K562 (cell line): Measurements from ENCODE around the gene MYO7A. TPM values are rescaled to one million over a fixed set of nuclear protein-coding genes. Genes with fewer than 3 reads are reported as not detected.

ENCODE experiments used
- ATAC-seq: fragments of 200-7000 bp; cut with Tn5 transposase; 3 replicates; pipeline ENCODE4 v1.9.1; 2020; ENCODE audit warnings: moderate library complexity
- BruUV-seq: library from RNA; stranded (reverse); fragments of 400-500 nt; replicated peaks from 2 replicates; lab custom pipeline; 2021; lab: Mats Ljungman, UMichigan
- CTCF ChIA-PET: fragments of 300-600 bp; formaldehyde crosslinking; extraction: SDS; loops from one replicate; lab custom pipeline; 2021; ENCODE audit warnings: low intra/inter-chr PET ratio; lab: Yijun Ruan, JAX
- POLR2A ChIA-PET: fragments of 300-600, 350-650 bp; sonication (Branson Sonifier 250); formaldehyde crosslinking; extraction: SDS; loops from one replicate; lab custom pipeline; 2021; ENCODE audit warnings: antibody characterized with exemption, inconsistent platforms; lab: Yijun Ruan, JAX
- DNase-seq, 4 experiments: peaks; one replicate each; pipeline versions ENCODE4 v3.0.0 to v3.0.0-alpha.2; 2011 to 2018; ENCODE audit warnings: low spot score in 3 of 4, mixed read lengths in 3 of 4; ENCODE audit errors: extremely low read depth in 1 of 4
- FAIRE-seq: peaks from 2 replicates; lab custom pipeline; 2011; peaks lifted over from hg19 to GRCh38; lab: Jason Lieb, UNC
- H2AFZ ChIP-seq: 2 replicates; pipeline ENCODE4 v1.6.0; 2011; ENCODE audit warnings: low read depth, low read length, control low read depth, inconsistent platforms
- H3K27ac ChIP-seq: fragments of 200-600 bp; 3 replicates; pipeline ENCODE4 v1.8.0; 2011; ENCODE audit warnings: low read depth, mild to moderate bottlenecking, control low read depth, inconsistent platforms, low read length, moderate library complexity, mixed read lengths; ENCODE audit errors: extremely low read depth
- H3K27me3 ChIP-seq, 2 experiments: fragments of 300-600 bp in 1 of 2; 2 replicates in 1 of 2; 3 replicates in 1 of 2; pipeline versions ENCODE4 v1.6.0 to v1.8.0; 2011; ENCODE audit warnings: inconsistent platforms in 2 of 2, low read length in 2 of 2, mild to moderate bottlenecking in 1 of 2, mixed read lengths in 1 of 2, moderate library complexity in 1 of 2; ENCODE audit not compliant: control insufficient read depth in 2 of 2, insufficient read depth in 2 of 2
- H3K36me3 ChIP-seq: fragments of 300-600 bp; 3 replicates; pipeline ENCODE4 v1.8.0; 2011; ENCODE audit warnings: mild to moderate bottlenecking, low read length, inconsistent platforms; ENCODE audit not compliant: control insufficient read depth, insufficient read depth
- H3K4me1 ChIP-seq, 2 experiments: fragments of 200-600 bp in 1 of 2; replicated peaks in 1 of 2; 2 replicates in 1 of 2; 3 replicates in 1 of 2; pipeline versions ENCODE4 v1.5.1 to v1.8.0; 2011; ENCODE audit warnings: inconsistent platforms in 2 of 2, low read length in 2 of 2, mild to moderate bottlenecking in 1 of 2, mixed read lengths in 1 of 2, moderate library complexity in 1 of 2; ENCODE audit not compliant: control insufficient read depth in 2 of 2, insufficient read depth in 2 of 2
- H3K4me2 ChIP-seq: 2 replicates; pipeline ENCODE4 v1.6.1; 2011; ENCODE audit warnings: low read length, control low read depth, inconsistent platforms, mixed read lengths; ENCODE audit not compliant: insufficient read depth
- H3K4me3 ChIP-seq: fragments of 200-600 bp; sonication (generic), shearing (Covaris generic); 2 replicates; pipeline ENCODE4 v1.5.1; 2016; ENCODE audit warnings: control low read depth, inconsistent platforms
- H3K79me2 ChIP-seq: fragments of 200-600 bp; 3 replicates; pipeline ENCODE4 v1.8.0; 2011; ENCODE audit warnings: low read length, inconsistent platforms; ENCODE audit not compliant: control insufficient read depth, insufficient read depth
- H3K9ac ChIP-seq, 2 experiments: 2 replicates each; pipeline versions ENCODE4 v1.6.0 to v1.6.1; 2011; ENCODE audit warnings: low read depth in 2 of 2, low read length in 2 of 2, control low read depth in 1 of 2, inconsistent platforms in 1 of 2, mild to moderate bottlenecking in 1 of 2, mixed read lengths in 1 of 2; ENCODE audit not compliant: insufficient read depth in 1 of 2
- H3K9me1 ChIP-seq: one replicate; pipeline ENCODE4 v1.6.0; 2011; ENCODE audit warnings: inconsistent platforms, mild to moderate bottlenecking, low read length, moderate library complexity; ENCODE audit not compliant: control insufficient read depth, insufficient read depth
- H3K9me3 ChIP-seq: replicated peaks from 2 replicates; pipeline ENCODE4 v1.5.1; 2011; ENCODE audit warnings: low read depth, low read length, inconsistent platforms; ENCODE audit not compliant: control insufficient read depth, insufficient read depth
- H4K20me1 ChIP-seq: replicated peaks from 2 replicates; pipeline ENCODE4 v1.6.1; 2011; ENCODE audit warnings: low read length, inconsistent platforms, mixed read lengths; ENCODE audit not compliant: control insufficient read depth, insufficient read depth
- ARID3B ChIP-seq: fragments of 250-450 bp; sonication (Bioruptor Pico); IDR thresholded peaks from 2 replicates; pipeline ENCODE4 v1.4.0; 2020; ENCODE audit warnings: borderline replicate concordance
- E4F1 ChIP-seq: fragments of 250-450 bp; sonication (Bioruptor Pico); IDR thresholded peaks from 2 replicates; pipeline ENCODE4 v1.5.0; 2021; ENCODE audit warnings: mild to moderate bottlenecking, borderline replicate concordance
- MTA3 ChIP-seq: fragments of 450-650 bp; formaldehyde crosslinking; IDR thresholded peaks from 2 replicates; pipeline ENCODE4 v1.6.1; 2017; ENCODE audit warnings: mild to moderate bottlenecking, borderline replicate concordance
- MYNN ChIP-seq, 2 experiments: sonication (generic); formaldehyde crosslinking in 1 of 2; IDR thresholded peaks; 2 replicates each; pipeline versions ENCODE4 v1.5.0 to v1.6.1; 2016 to 2020; ENCODE audit warnings: antibody characterized with exemption in 1 of 2, missing genetic modification reagents in 1 of 2
- NFIX ChIP-seq: fragments of 250-450 bp; sonication (Bioruptor Pico); IDR thresholded peaks from 2 replicates; pipeline ENCODE4 v1.4.0; 2020; ENCODE audit warnings: low read depth, mild to moderate bottlenecking, moderate library complexity
- PHB ChIP-seq: fragments of 250-450 bp; sonication (Bioruptor Pico); IDR thresholded peaks from 2 replicates; pipeline ENCODE4 v1.5.0; 2021
- PHF8 ChIP-seq: fragments of 200-600 bp; sonication (generic); IDR thresholded peaks from 2 replicates; pipeline ENCODE4 v1.6.1; 2012; ENCODE audit warnings: mixed run types, mild to moderate bottlenecking, inconsistent platforms, low read length, moderate library complexity, borderline replicate concordance
- POLR2G ChIP-seq: fragments of 200-400 bp; formaldehyde crosslinking; IDR thresholded peaks from 2 replicates; pipeline ENCODE4 v1.6.1; 2017; ENCODE audit warnings: low read depth, mild to moderate bottlenecking, antibody characterized with exemption, low read length, moderate library complexity
- POLR3G ChIP-seq: IDR thresholded peaks from 2 replicates; pipeline ENCODE4 v1.6.1; 2011; ENCODE audit not compliant: insufficient read length, insufficient replicate concordance; ENCODE audit errors: extremely low read depth
- ZNF311 ChIP-seq: fragments of 250-450 bp; sonication (Bioruptor Pico); IDR thresholded peaks from 2 replicates; pipeline ENCODE4 v1.4.0; 2020; ENCODE audit warnings: mild to moderate bottlenecking, moderate library complexity
- ZNF668 ChIP-seq: fragments of 250-450 bp; sonication (Bioruptor Pico); IDR thresholded peaks from 2 replicates; pipeline ENCODE4 v1.8.0; 2022; ENCODE audit warnings: mild to moderate bottlenecking, inconsistent platforms
- WGBS: fragments of 100-300 bp; shearing (Covaris generic); methylation state at CpG from one replicate; pipeline ENCODE4 v1.1.6; 2016; ENCODE audit warnings: low coverage, mixed read lengths; ENCODE audit not compliant: insufficient coverage; ENCODE audit errors: missing lambda C conversion rate; 5-methylcytosine and 5-hydroxymethylcytosine counted together
- in situ Hi-C: fragments of 300-500 bp; cut with MboI; formaldehyde crosslinking; loops from 4 replicates; pipeline ENCODE4 v1.15.0; 2018; ENCODE audit warnings: inconsistent platforms, mixed read lengths
- intact Hi-C: fragments of 100-400 bp; cut with micrococcal nuclease; formaldehyde crosslinking; loops from 2 replicates; pipeline ENCODE4 v1.14.2; 2022
- polyA plus RNA-seq, 8 experiments: library from polyadenylated mRNA; depleted of rRNA in 4 of 8; stranded (reverse) in 5 of 8; unstranded in 3 of 8; fragments of >200 nt; fragmentation: Nextera tagmentation in 2 of 8; fragmentation: Illumina TruSeq in 1 of 8; extraction: Ambion mirVana in 2 of 8; extraction: Trizol in 1 of 8; gene quantifications; 2 replicates each; pipeline versions ENCODE4 v1.2.1 to v1.2.3, GENCODE V29; 2011 to 2014; ENCODE audit warnings: inconsistent platforms in 1 of 8, missing spikeins in 1 of 8
- total RNA-seq, 7 experiments: library from RNA; depleted of rRNA in 6 of 7; stranded (reverse); fragments of >200 nt in 6 of 7; fragmentation: Illumina TruSeq in 2 of 7; extraction: Trizol in 2 of 7; gene quantifications; 2 replicates each; pipeline versions ENCODE4 v1.2.1 to v1.2.3, GENCODE V29; 2011 to 2021; ENCODE audit warnings: low replicate concordance in 1 of 7

The MYO7A gene
- total and polyA plus RNA-seq, 9 of the 15 experiments (the other 6 are each of a cell fraction or from before 2014, with no cell fraction given): 0.01 to 0.11 (median 0.07) TPM; not detected in 1

- Histone ChIP-seq H2AFZ (no peak overlapping the region), H3K9ac (peak overlapping the region in 1 of 2 experiments; percentile 20; a peak in 1 of 4 replicates), H3K9me3 (no peaks in the 10 kb centered on the region), H3K9me1 (no peaks in the 10 kb centered on the region), H3K27ac (no peak overlapping the region), H3K4me3 (no peak overlapping the region), H3K4me2 (no peak overlapping the region), H4K20me1 (no peaks in the 10 kb centered on the region), H3K27me3 (peaks cover 0 to 16% of the 10 kb centered on the region in 2 experiments; a peak in 2 of 5 replicates), H3K4me1 (peaks cover 0 to 9% of the 10 kb centered on the region in 2 experiments; a peak in 2 of 5 replicates), H3K36me3 (no peaks in the 10 kb centered on the region), H3K79me2 (no peaks in the 10 kb centered on the region)
- intact Hi-C loops (no loop called here), in situ Hi-C loops (no loop called here)
- no peak for ATAC-seq
- CTCF ChIA-PET: no interaction called here
- FAIRE-seq: no peak
- POLR2A ChIA-PET: interaction anchor here (1.5 kb wide), 1 partner anchor 520 kb away, joined by 4 read pairs; no protein-coding TSS in a partner anchor
- 8% methylated on average over 9 of the region's 9 CpGs for WGBS
- no TSS peak for BruUV-seq
- no peak for DNase-seq
- TF ChIP-seq MTA3 (no peak), POLR2G (no peak), PHB (CRISPR knock-in tag) (no peak), NFIX (no peak), POLR3G (no peak), ZNF311 (no peak), ARID3B (no peak), ZNF668 (no peak), E4F1 (CRISPR knock-in tag) (no peak), MYNN (IDR thresholded peaks at IDR 0.05) (no peak), MYNN (CRISPR knock-in tag; IDR thresholded peaks at IDR 0.05) (no peak), PHF8 (no peak)
- TF ChIP-seq, all 486 proteins: peak for 0
Observed at GRCh38 chr11:77081381-77081851, 46.6 kb upstream of the MYO7A start.
